ENCODE data around the gene MEF2C. TPM values are rescaled to one million over a fixed set of nuclear protein-coding genes. Genes with fewer than 3 reads are reported as not detected.
A peak's percentile ranks its signal among the peaks of the same experiment; 100 is the strongest.

MEF2C gene
- total RNA-seq, 1 donor from 2014 or later: 24.1 TPM

DNA sequence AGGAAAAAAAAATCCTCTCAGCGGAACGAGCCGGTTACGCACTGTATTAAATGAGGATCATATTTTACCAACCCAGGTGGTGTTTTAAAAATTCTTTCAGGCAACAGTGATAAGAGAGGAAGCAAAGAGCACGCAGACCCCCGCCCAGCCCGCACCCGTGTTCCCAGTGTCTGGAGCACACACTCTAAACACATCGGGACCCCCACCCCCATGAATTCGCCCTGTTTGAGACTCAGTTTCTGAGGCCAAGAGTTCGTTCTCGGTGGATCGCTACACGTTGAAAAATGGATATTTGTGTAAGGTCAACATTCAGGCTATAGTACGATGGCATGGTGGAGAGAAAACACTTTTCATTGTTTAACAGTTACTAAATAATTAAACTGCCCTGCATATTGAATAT, 196.3 kb downstream of the MEF2C start:
- Mint-ChIP-seq H3K4me1 (ENCODE audit: low read depth, unreplicated experiment) (peaks cover 31% of the 10 kb centered on the region), H3K36me3 (ENCODE audit: unreplicated experiment) (peaks cover 6% of the 10 kb centered on the region), H3K9me3 (ENCODE audit: unreplicated experiment) (peaks cover 29% of the 10 kb centered on the region), H3K27ac (ENCODE audit: unreplicated experiment) (no peak overlapping the region), H3K4me3 (ENCODE audit: unreplicated experiment) (no peak overlapping the region), H3K27me3 (ENCODE audit: unreplicated experiment) (peaks cover 50% of the 10 kb centered on the region)
- TF ChIP-seq, protein P1, sequence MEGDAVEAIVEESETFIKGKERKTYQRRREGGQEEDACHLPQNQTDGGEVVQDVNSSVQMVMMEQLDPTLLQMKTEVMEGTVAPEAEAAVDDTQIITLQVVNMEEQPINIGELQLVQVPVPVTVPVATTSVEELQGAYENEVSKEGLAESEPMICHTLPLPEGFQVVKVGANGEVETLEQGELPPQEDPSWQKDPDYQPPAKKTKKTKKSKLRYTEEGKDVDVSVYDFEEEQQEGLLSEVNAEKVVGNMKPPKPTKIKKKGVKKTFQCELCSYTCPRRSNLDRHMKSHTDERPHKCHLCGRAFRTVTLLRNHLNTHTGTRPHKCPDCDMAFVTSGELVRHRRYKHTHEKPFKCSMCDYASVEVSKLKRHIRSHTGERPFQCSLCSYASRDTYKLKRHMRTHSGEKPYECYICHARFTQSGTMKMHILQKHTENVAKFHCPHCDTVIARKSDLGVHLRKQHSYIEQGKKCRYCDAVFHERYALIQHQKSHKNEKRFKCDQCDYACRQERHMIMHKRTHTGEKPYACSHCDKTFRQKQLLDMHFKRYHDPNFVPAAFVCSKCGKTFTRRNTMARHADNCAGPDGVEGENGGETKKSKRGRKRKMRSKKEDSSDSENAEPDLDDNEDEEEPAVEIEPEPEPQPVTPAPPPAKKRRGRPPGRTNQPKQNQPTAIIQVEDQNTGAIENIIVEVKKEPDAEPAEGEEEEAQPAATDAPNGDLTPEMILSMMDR (IDR thresholded peaks at IDR 0.05; ENCODE audit: partially characterized antibody, unreplicated experiment): no peak
- DNase-seq: no peak

DNA sequence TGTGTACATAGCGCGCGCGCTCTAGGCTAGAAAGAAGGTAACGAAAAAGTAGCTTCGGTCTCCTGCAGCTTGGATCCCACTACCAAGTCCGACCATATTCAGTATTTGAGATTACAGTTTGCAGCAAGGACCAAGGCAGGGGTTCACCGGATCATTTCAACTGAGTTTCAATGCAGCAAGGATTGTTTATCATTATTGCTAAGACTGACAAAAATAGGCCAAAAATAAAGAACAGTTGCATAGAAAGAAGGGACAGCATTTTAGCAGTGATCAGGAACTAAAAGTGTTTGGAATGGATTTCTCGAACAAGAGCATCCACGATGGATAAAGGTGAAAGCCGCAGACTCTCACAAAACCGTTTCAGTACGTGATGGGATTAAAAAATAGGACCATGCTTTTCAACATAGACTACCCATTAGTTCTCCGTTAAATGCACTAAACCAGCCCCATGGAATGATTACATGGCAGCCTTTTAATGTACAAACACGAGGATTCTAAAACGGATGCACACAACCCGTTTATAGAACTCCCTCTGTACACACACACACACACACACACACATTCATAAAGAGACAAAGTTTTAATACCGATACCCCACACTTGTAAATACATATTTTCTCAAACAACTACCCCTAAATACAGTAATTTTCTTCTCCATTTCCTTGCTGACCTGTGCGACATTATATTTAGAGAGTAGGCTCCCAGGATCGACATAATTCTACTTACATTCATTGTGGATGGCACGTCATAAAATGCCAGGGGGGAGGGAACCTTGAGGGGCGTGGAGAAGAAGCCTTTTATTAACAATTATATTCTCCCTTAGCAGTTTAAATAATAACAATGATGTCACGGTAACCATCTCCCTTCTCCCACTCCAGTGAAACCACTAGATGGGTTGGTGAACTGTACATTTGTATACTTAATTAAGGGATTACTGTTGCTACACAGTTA, 197.1 kb downstream of the MEF2C start:
- no peak for DNase-seq
- Mint-ChIP-seq H3K9me3 (ENCODE audit: unreplicated experiment) (peaks cover 29% of the 10 kb centered on the region), H3K36me3 (ENCODE audit: unreplicated experiment) (peaks cover 6% of the 10 kb centered on the region), H3K27ac (ENCODE audit: unreplicated experiment) (peak overlapping the region; percentile 5), H3K4me1 (ENCODE audit: low read depth, unreplicated experiment) (peaks cover 23% of the 10 kb centered on the region), H3K4me3 (ENCODE audit: unreplicated experiment) (peak overlapping the region; percentile 95), H3K27me3 (ENCODE audit: unreplicated experiment) (peaks cover 47% of the 10 kb centered on the region)
- TF ChIP-seq, protein P1 (IDR thresholded peaks at IDR 0.05; ENCODE audit: partially characterized antibody, unreplicated experiment): no peak

DNA sequence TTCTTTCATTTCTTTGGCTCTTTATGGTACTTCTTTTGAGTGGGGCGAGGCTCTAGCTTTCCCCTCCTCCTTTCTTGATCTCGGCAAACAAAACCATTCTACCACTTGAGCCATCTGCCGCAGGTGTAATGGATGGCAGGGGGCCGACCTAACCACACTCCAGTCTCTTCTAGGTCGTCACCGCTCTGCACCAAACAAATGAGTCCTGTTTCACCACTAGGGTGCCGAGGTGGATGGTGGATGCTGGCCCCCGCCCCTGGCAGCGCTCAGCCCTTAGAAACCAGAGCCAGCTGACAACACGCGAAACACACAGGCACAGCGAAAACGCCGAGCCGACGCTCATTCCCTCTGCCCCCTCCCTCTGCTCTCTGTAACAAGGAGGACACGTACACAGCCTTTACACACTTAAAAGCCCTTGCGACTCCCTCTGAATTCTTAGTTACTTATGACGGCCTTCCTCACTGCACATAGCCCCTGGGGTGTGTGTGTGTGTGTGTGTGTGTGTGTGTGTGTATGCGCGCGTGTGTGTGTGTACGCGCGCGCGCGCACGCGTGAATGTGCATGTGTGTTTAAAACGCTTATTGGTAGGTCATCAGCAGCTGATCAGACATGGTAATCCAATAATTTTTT, 199.4 kb downstream of the MEF2C start:
- Mint-ChIP-seq H3K27me3 (ENCODE audit: unreplicated experiment) (peaks cover 48% of the 10 kb centered on the region), H3K9me3 (ENCODE audit: unreplicated experiment) (peaks cover 34% of the 10 kb centered on the region), H3K27ac (ENCODE audit: unreplicated experiment) (peak overlapping the region; percentile 26), H3K4me1 (ENCODE audit: low read depth, unreplicated experiment) (peaks cover 16% of the 10 kb centered on the region), H3K4me3 (ENCODE audit: unreplicated experiment) (peak overlapping the region; percentile 95), H3K36me3 (ENCODE audit: unreplicated experiment) (peaks cover 6% of the 10 kb centered on the region)
- peak; percentile 78 for DNase-seq
- TF ChIP-seq, protein P1 (IDR thresholded peaks at IDR 0.05; ENCODE audit: partially characterized antibody, unreplicated experiment): peak; percentile 40

DNA sequence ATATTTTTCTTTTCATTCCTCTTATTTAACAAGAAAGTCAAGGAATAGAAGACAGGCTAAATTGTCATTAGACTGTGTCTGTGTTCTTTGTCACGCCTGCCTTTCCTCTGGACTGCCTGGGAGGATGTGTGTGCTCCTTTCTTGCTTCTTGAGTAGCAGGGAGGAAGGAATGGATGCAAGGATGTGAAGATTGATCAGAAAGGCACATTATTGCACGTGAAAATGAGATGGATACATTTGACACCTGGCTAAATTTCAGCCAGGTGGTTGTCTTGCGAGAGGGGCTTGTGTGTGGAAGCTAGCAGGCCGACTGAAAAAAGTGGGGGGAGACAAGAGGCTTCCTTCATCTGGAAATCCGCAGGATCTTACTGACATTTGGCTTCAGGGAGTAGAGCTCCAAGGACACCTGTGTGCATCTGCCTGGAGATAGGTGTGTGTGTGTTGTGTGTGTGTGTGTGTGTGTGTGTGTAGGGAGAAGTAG, 200.1 kb downstream of the MEF2C start:
- no peak overlapping the region for H3K27ac Mint-ChIP-seq (ENCODE audit: unreplicated experiment)

More for the DNA sequence above, 200.1 kb downstream of the MEF2C start:
- TF ChIP-seq, protein P1 (IDR thresholded peaks at IDR 0.05; ENCODE audit: partially characterized antibody, unreplicated experiment): no peak
- H3K36me3 Mint-ChIP-seq (ENCODE audit: unreplicated experiment): peaks cover 6% of the 10 kb centered on the region
- DNase-seq: no peak
- peaks cover 48% of the 10 kb centered on the region for H3K27me3 Mint-ChIP-seq (ENCODE audit: unreplicated experiment)
- H3K4me3 Mint-ChIP-seq (ENCODE audit: unreplicated experiment): peak overlapping the region; percentile 95
- H3K9me3 Mint-ChIP-seq (ENCODE audit: unreplicated experiment): peaks cover 35% of the 10 kb centered on the region
- H3K4me1 Mint-ChIP-seq (ENCODE audit: low read depth, unreplicated experiment): peaks cover 20% of the 10 kb centered on the region
